SK-N-SH (cell line): ENCODE data around the gene RBBP7. TPM values are rescaled to one million over a fixed set of nuclear protein-coding genes. Genes with fewer than 3 reads are reported as not detected.

Source experiments
- CTCF ChIA-PET: fragments of 300-600, 350-600 bp; formaldehyde crosslinking; extraction: SDS; loops from one replicate; lab custom pipeline; 2021; lab: Yijun Ruan, JAX
- POLR2A ChIA-PET: fragments of 350-600 bp; sonication (Branson Sonifier 250); formaldehyde crosslinking; extraction: SDS; loops from one replicate; lab custom pipeline; 2020; ENCODE audit warnings: antibody characterized with exemption, inconsistent platforms; lab: Yijun Ruan, JAX
- DNase-seq: peaks from one replicate; pipeline ENCODE4 v3.0.0; 2012
- H2AFZ ChIP-seq: fragments of 200-600 bp; sonication (generic); 2 replicates; pipeline ENCODE4 v1.8.1; 2016; ENCODE audit warnings: antibody characterized with exemption, mild to moderate bottlenecking, low read depth
- H3F3A ChIP-seq: fragments of 200-600 bp; sonication (generic); replicated peaks from 2 replicates; pipeline ENCODE3; 2016; ENCODE audit warnings: antibody characterized with exemption, mild to moderate bottlenecking; ENCODE audit not compliant: insufficient read depth
- H3K27ac ChIP-seq, 2 experiments: fragments of 200-500 bp in 1 of 2; fragments of 200-600 bp in 1 of 2; sonication (Bioruptor generic) in 1 of 2; sonication (generic), shearing (Covaris generic) in 1 of 2; 2 replicates each; pipeline versions ENCODE4 v1.5.1 to v1.6.1; 2014 to 2016; ENCODE audit warnings: low read depth in 2 of 2, inconsistent platforms in 1 of 2, low read length in 1 of 2, mild to moderate bottlenecking in 1 of 2, mixed read lengths in 1 of 2
- H3K27me3 ChIP-seq: fragments of 200-600 bp; sonication (generic), shearing (Covaris generic); 2 replicates; pipeline ENCODE4 v1.6.1; 2016; ENCODE audit warnings: mixed run types; ENCODE audit not compliant: insufficient read depth
- H3K36me3 ChIP-seq, 2 experiments: fragments of 200-500 bp in 1 of 2; fragments of 200-600 bp in 1 of 2; sonication (Bioruptor generic) in 1 of 2; sonication (generic) in 1 of 2; replicated peaks in 1 of 2; 2 replicates each; pipeline versions ENCODE3 to v1.5.1; 2014 to 2016; ENCODE audit warnings: low read length in 1 of 2, mild to moderate bottlenecking in 1 of 2; ENCODE audit not compliant: insufficient read depth in 2 of 2, control insufficient read depth in 1 of 2
- H3K4me1 ChIP-seq, 2 experiments: fragments of 200-500 bp in 1 of 2; fragments of 200-600 bp in 1 of 2; sonication (Bioruptor generic) in 1 of 2; sonication (generic), shearing (Covaris generic) in 1 of 2; 2 replicates each; pipeline versions ENCODE4 v1.5.1 to v1.6.1; 2014 to 2016; ENCODE audit warnings: low read depth in 1 of 2, low read length in 1 of 2, mixed run types in 1 of 2; ENCODE audit not compliant: insufficient read depth in 2 of 2, control insufficient read depth in 1 of 2
- H3K4me2 ChIP-seq: fragments of 200-600 bp; sonication (generic), shearing (Covaris generic); 2 replicates; pipeline ENCODE4 v1.6.1; 2017; ENCODE audit warnings: mixed run types
- H3K4me3 ChIP-seq, 2 experiments: fragments of 200-500 bp in 1 of 2; fragments of 200-600 bp in 1 of 2; sonication (Bioruptor generic) in 1 of 2; sonication (generic), shearing (Covaris generic) in 1 of 2; 2 replicates each; pipeline versions ENCODE4 v1.5.1 to v1.8.1; 2014 to 2016; ENCODE audit warnings: low read depth in 2 of 2, inconsistent platforms in 1 of 2, low read length in 1 of 2, mild to moderate bottlenecking in 1 of 2, mixed read lengths in 1 of 2, moderate library complexity in 1 of 2
- H3K79me2 ChIP-seq: fragments of 200-600 bp; sonication (generic); 2 replicates; pipeline ENCODE4 v1.8.1; 2017; ENCODE audit warnings: mild to moderate bottlenecking; ENCODE audit not compliant: insufficient read depth
- H3K9ac ChIP-seq: fragments of 200-600 bp; sonication (generic); 2 replicates; pipeline ENCODE4 v1.6.1; 2017; ENCODE audit warnings: mixed run types
- H3K9me2 ChIP-seq: fragments of 200-600 bp; sonication (generic); 2 replicates; pipeline ENCODE4 v1.6.1; 2017; ENCODE audit warnings: mixed run types
- H3K9me3 ChIP-seq: fragments of 200-600 bp; sonication (generic); 2 replicates; pipeline ENCODE4 v1.6.1; 2017; ENCODE audit warnings: mixed run types, mild to moderate bottlenecking, moderate library complexity
- H4K20me1 ChIP-seq: fragments of 200-600 bp; sonication (generic); 2 replicates; pipeline ENCODE4 v1.6.1; 2017; ENCODE audit warnings: mild to moderate bottlenecking, mixed run types; ENCODE audit not compliant: insufficient read depth
- ELF1 ChIP-seq: IDR thresholded peaks from 2 replicates; pipeline ENCODE4 v1.4.0; 2012
- EP300 ChIP-seq, 2 experiments: IDR thresholded peaks; 2 replicates each; pipeline versions ENCODE4 v1.4.0 to v1.6.1; 2012; ENCODE audit warnings: borderline replicate concordance in 1 of 2, low read depth in 1 of 2, low read length in 1 of 2
- EZH2phosphoT487 ChIP-seq: fragments of 200-600 bp; sonication (generic); IDR thresholded peaks from 2 replicates; pipeline ENCODE4 v1.6.1; 2017; ENCODE audit warnings: low read depth, mixed run types, mild to moderate bottlenecking, antibody characterized with exemption, moderate library complexity, borderline replicate concordance
- FOSL2 ChIP-seq: IDR thresholded peaks from 2 replicates; pipeline ENCODE4 v1.4.0; 2012; ENCODE audit warnings: low read depth, mild to moderate bottlenecking, moderate library complexity, borderline replicate concordance
- JUND ChIP-seq: IDR thresholded peaks from 2 replicates; pipeline ENCODE4 v1.4.0; 2012
- MEF2A ChIP-seq: IDR thresholded peaks from 2 replicates; pipeline ENCODE4 v1.4.0; 2012; ENCODE audit warnings: low read depth, borderline replicate concordance
- NFIC ChIP-seq: IDR thresholded peaks from 2 replicates; pipeline ENCODE4 v1.4.0; 2012; ENCODE audit warnings: borderline replicate concordance
- NRF1 ChIP-seq: IDR thresholded peaks from 2 replicates; pipeline ENCODE4 v1.6.1; 2012; ENCODE audit warnings: low read depth, mild to moderate bottlenecking, low read length
- POLR2AphosphoS5 ChIP-seq: IDR thresholded peaks from 2 replicates; pipeline ENCODE4 v1.6.1; 2012; ENCODE audit warnings: low read depth, low read length
- REST ChIP-seq: IDR thresholded peaks from 2 replicates; pipeline ENCODE4 v1.6.1; 2012; ENCODE audit warnings: mild to moderate bottlenecking, low read depth, low read length, moderate library complexity
- RFX5 ChIP-seq: IDR thresholded peaks from 2 replicates; pipeline ENCODE4 v1.6.1; 2012; ENCODE audit warnings: mild to moderate bottlenecking, improper control_type of control experiment, low read length
- RXRA ChIP-seq: IDR thresholded peaks from 2 replicates; pipeline ENCODE4 v1.4.0; 2012; ENCODE audit warnings: low read depth, mild to moderate bottlenecking, borderline replicate concordance
- SIN3A ChIP-seq: IDR thresholded peaks from 2 replicates; pipeline ENCODE4 v1.6.1; 2012; ENCODE audit warnings: low read depth, mild to moderate bottlenecking, low read length, moderate library complexity, borderline replicate concordance
- TAF1 ChIP-seq: IDR thresholded peaks from 2 replicates; pipeline ENCODE4 v1.6.1; 2012; ENCODE audit warnings: low read depth, mild to moderate bottlenecking, low read length, moderate library complexity, borderline replicate concordance
- TCF12 ChIP-seq: IDR thresholded peaks from 2 replicates; pipeline ENCODE4 v1.4.0; 2012
- USF2 ChIP-seq: fragments of 150-350 bp; IDR thresholded peaks from 2 replicates; pipeline ENCODE4 v1.6.1; 2017; ENCODE audit warnings: antibody characterized with exemption, low read length, low read depth, borderline replicate concordance
- WGBS: methylation state at CpG from one replicate; pipeline ENCODE4 v1.1.6; 2017; ENCODE audit warnings: low lambda C conversion rate; 5-methylcytosine and 5-hydroxymethylcytosine counted together
- polyA plus RNA-seq, 3 experiments: library from polyadenylated mRNA; depleted of rRNA; stranded (reverse); fragments of >200 nt; gene quantifications; 2 replicates each; pipeline ENCODE4 v1.2.3, GENCODE V29; 2012
- TF ChIP-seq, protein P1 (sequence below): IDR thresholded peaks from 2 replicates; pipeline ENCODE4 v1.4.0; 2012; ENCODE audit warnings: low read depth, borderline replicate concordance
- TF ChIP-seq, protein P2 (sequence below): IDR thresholded peaks from 2 replicates; pipeline ENCODE4; 2012
- TF ChIP-seq, protein P3 (sequence below): fragments of 200-600 bp; sonication (generic); IDR thresholded peaks from 2 replicates; pipeline ENCODE4 v1.6.1; 2017; ENCODE audit warnings: antibody characterized with exemption, mild to moderate bottlenecking, moderate library complexity

RBBP7 gene
- polyA plus RNA-seq, 1 of the 3 experiments (the other 2 are of a cell fraction), result 172 TPM

- H3K4me3 ChIP-seq, result no peak overlapping the region
- H3K9ac ChIP-seq, result no peak overlapping the region
- no peaks in the 10 kb centered on the region for H3K9me2 ChIP-seq
- DNase-seq, result no peak
- no peaks in the 10 kb centered on the region for H3K4me1 ChIP-seq
- peaks cover 79% of the 10 kb centered on the region for H4K20me1 ChIP-seq
- no peaks in the 10 kb centered on the region for H3K9me3 ChIP-seq
- WGBS, result 91% methylated on average over 2 of the region's 2 CpGs
- ChIA-PET CTCF (no interaction called here), POLR2A (no interaction called here)
- TF ChIP-seq TCF12 (no peak), REST (no peak), SIN3A (no peak), EZH2phosphoT487 (no peak), RXRA (no peak), NRF1 (no peak), TAF1 (no peak), RFX5 (no peak), POLR2AphosphoS5 (no peak), ELF1 (no peak), EP300 (IDR thresholded peaks at IDR 0.05; ENCODE audit: borderline replicate concordance in 1 of 2, low read depth in 1 of 2, low read length in 1 of 2) (no peak), JUND (no peak), MEF2A (no peak), FOSL2 (no peak), NFIC (no peak), USF2 (no peak)
- TF ChIP-seq, protein P1, sequence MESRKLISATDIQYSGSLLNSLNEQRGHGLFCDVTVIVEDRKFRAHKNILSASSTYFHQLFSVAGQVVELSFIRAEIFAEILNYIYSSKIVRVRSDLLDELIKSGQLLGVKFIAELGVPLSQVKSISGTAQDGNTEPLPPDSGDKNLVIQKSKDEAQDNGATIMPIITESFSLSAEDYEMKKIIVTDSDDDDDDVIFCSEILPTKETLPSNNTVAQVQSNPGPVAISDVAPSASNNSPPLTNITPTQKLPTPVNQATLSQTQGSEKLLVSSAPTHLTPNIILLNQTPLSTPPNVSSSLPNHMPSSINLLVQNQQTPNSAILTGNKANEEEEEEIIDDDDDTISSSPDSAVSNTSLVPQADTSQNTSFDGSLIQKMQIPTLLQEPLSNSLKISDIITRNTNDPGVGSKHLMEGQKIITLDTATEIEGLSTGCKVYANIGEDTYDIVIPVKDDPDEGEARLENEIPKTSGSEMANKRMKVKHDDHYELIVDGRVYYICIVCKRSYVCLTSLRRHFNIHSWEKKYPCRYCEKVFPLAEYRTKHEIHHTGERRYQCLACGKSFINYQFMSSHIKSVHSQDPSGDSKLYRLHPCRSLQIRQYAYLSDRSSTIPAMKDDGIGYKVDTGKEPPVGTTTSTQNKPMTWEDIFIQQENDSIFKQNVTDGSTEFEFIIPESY, result no peak
- TF ChIP-seq, protein P2, sequence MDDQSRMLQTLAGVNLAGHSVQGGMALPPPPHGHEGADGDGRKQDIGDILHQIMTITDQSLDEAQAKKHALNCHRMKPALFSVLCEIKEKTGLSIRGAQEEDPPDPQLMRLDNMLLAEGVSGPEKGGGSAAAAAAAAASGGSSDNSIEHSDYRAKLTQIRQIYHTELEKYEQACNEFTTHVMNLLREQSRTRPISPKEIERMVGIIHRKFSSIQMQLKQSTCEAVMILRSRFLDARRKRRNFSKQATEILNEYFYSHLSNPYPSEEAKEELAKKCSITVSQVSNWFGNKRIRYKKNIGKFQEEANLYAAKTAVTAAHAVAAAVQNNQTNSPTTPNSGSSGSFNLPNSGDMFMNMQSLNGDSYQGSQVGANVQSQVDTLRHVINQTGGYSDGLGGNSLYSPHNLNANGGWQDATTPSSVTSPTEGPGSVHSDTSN, result no peak
- TF ChIP-seq, protein P3, sequence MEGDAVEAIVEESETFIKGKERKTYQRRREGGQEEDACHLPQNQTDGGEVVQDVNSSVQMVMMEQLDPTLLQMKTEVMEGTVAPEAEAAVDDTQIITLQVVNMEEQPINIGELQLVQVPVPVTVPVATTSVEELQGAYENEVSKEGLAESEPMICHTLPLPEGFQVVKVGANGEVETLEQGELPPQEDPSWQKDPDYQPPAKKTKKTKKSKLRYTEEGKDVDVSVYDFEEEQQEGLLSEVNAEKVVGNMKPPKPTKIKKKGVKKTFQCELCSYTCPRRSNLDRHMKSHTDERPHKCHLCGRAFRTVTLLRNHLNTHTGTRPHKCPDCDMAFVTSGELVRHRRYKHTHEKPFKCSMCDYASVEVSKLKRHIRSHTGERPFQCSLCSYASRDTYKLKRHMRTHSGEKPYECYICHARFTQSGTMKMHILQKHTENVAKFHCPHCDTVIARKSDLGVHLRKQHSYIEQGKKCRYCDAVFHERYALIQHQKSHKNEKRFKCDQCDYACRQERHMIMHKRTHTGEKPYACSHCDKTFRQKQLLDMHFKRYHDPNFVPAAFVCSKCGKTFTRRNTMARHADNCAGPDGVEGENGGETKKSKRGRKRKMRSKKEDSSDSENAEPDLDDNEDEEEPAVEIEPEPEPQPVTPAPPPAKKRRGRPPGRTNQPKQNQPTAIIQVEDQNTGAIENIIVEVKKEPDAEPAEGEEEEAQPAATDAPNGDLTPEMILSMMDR, result no peak
- H3K27ac ChIP-seq, result no peak overlapping the region
- no peak overlapping the region for H2AFZ ChIP-seq
- H3K27me3 ChIP-seq, result no peaks in the 10 kb centered on the region
- peaks cover 41 to 61% of the 10 kb centered on the region in 2 experiments for H3K36me3 ChIP-seq
- H3K4me2 ChIP-seq, result no peak overlapping the region
- H3F3A ChIP-seq, result peaks cover 10% of the 10 kb centered on the region
- H3K79me2 ChIP-seq, result peaks cover 100% of the 10 kb centered on the region
These were observed 7.3 kb downstream of the RBBP7 start for GRCh38 chrX:16862829-16863228.
